ENCODE results near the gene PPP1R1B.
A peak's percentile ranks its signal among the peaks of the same experiment; 100 is the strongest.

PPP1R1B gene

DNA sequence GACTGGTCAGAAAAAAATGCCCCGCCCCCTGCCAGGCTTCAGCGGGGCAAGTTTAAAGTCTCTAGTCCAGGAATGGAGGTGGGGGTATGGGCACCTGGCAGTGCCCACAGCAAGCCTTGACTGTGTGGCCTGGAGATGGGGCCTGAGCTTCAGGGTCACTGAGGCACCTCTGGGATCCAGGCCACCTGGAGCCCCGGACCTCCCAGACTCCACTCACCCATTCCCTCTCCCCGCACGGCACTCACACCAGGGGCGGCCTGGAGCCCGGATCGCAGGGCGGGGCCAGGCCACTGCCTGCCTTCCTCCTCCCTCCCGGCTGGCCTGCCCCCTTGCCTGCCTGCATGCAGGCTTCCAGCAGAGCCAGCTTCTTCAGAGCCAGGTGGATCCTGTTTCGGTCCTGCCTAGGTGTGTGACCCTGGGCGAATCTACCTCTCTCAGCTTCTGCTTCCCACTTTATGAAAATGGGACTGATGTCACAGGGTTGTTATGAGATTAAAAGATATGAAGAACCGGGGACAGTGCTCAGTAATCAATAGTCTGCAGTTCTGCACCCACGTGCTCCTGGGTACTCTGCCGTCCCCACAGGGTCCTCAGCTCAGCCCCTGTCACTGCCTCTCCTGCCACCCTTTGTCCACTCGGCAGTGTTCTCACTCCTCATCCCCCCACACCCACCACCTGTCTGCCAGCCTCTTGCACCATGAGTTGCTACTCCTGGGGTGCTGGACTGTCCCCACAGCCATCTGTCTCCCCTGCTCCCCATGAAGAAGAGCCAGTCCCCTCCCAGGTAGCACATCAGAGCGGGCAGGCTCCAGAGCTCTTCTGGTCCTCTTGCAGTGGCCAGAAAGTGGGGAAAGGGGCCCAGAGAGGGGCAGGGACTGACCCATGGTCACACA lies 37.2 kb downstream of the PPP1R1B start:
- FAIRE-seq (no peak), DNase-seq (ENCODE audit: insufficient read length) (no peak)
- TF ChIP-seq TAF1 (IDR thresholded peaks at IDR 0.05; ENCODE audit: borderline replicate concordance, low read depth, low read length) (no peak), POLR2A (IDR thresholded peaks at IDR 0.05; ENCODE audit: low read depth, low read length) (no peak)

DNA sequence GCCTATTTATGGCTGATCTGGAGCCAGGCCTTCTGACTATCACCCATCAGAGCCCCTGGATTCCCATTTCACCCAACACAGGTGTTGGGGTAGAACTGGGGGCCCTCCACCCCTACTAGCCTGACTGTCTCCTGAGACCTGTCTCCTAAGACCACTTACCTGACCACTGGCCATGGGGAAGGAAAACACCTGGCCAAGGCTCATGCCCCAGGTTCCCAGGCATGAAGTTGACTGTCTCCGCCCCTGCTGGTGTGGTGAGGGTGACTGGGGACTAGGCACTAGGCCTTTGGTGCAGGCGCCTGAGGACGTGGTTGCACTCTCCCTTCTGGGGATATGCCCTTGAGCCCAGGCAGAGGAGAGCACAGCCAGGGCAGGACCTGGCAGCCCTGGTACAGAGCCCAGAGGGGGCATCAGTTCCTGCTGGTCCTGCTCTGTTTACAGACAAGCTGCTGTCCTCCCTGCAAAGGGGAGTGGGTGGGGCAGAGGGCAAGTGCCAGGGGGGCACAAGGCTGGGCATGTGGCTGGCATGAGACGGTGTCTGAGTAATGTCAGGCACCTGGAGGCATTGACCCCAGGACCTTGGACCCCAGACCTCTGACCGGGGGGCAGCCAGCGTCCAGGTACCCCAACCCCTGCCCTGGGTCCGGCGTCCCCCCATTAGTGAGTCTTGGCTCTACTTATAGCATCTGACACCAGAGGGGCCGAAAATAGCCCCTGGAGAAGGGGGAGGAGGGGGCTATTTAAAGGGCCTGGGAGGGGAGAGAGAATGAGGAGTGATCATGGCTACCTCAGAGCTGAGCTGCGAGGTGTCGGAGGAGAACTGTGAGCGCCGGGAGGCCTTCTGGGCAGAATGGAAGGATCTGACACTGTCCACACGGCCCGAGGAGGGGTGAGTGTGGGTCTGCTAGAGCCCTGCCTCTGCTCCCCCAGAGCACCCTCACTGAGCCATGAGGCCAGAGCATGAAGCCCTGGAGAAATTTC lies 38.1 kb downstream of the PPP1R1B start, which contains the start of gene TCAP:
TSS of gene TCAP (plus strand) at position 769 of the 981 bp plus-strand sequence. CDS start at position 780, 11 bp downstream.
- no peak for DNase-seq (ENCODE audit: insufficient read length)
- FAIRE-seq: peak; percentile 9
- TF ChIP-seq POLR2AphosphoS5 (IDR thresholded peaks at IDR 0.05; ENCODE audit: low read depth, low read length): no peak; the same call in 1 of the 2 replicates
- TF ChIP-seq POLR2A (IDR thresholded peaks at IDR 0.05; ENCODE audit: low read depth, low read length): no peak
- no peak for TF ChIP-seq TAF1 (IDR thresholded peaks at IDR 0.05; ENCODE audit: borderline replicate concordance, low read depth, low read length)

GRCh38 chr17:39665642-39666224 lies 39.0 kb downstream of the PPP1R1B start:
- FAIRE-seq (no peak), DNase-seq (ENCODE audit: insufficient read length) (no peak)
- TF ChIP-seq POLR2AphosphoS5 (IDR thresholded peaks at IDR 0.05; ENCODE audit: low read depth, low read length) (no peak), POLR2A (IDR thresholded peaks at IDR 0.05; ENCODE audit: low read depth, low read length) (no peak), TAF1 (IDR thresholded peaks at IDR 0.05; ENCODE audit: borderline replicate concordance, low read depth, low read length) (no peak)

- DNase-seq (ENCODE audit: insufficient read length) (no peak), FAIRE-seq (no peak)
- TF ChIP-seq TAF1 (IDR thresholded peaks at IDR 0.05; ENCODE audit: borderline replicate concordance, low read depth, low read length) (no peak), POLR2A (IDR thresholded peaks at IDR 0.05; ENCODE audit: low read depth, low read length) (no peak), POLR2AphosphoS5 (IDR thresholded peaks at IDR 0.05; ENCODE audit: low read depth, low read length) (no peak)
These were observed 39.5 kb downstream of the PPP1R1B start for GRCh38 chr17:39666231-39666600.

GRCh38 chr17:39666601-39667261 lies 40.0 kb downstream of the PPP1R1B start:
- TF ChIP-seq TAF1 (IDR thresholded peaks at IDR 0.05; ENCODE audit: borderline replicate concordance, low read depth, low read length) (no peak), POLR2AphosphoS5 (IDR thresholded peaks at IDR 0.05; ENCODE audit: low read depth, low read length) (no peak), POLR2A (IDR thresholded peaks at IDR 0.05; ENCODE audit: low read depth, low read length) (no peak)
- DNase-seq (ENCODE audit: insufficient read length) (no peak), FAIRE-seq (no peak)

GRCh38 chr17:39667262-39667944 lies 40.7 kb downstream of the PPP1R1B start:
- no peak for DNase-seq (ENCODE audit: insufficient read length)

DNA sequence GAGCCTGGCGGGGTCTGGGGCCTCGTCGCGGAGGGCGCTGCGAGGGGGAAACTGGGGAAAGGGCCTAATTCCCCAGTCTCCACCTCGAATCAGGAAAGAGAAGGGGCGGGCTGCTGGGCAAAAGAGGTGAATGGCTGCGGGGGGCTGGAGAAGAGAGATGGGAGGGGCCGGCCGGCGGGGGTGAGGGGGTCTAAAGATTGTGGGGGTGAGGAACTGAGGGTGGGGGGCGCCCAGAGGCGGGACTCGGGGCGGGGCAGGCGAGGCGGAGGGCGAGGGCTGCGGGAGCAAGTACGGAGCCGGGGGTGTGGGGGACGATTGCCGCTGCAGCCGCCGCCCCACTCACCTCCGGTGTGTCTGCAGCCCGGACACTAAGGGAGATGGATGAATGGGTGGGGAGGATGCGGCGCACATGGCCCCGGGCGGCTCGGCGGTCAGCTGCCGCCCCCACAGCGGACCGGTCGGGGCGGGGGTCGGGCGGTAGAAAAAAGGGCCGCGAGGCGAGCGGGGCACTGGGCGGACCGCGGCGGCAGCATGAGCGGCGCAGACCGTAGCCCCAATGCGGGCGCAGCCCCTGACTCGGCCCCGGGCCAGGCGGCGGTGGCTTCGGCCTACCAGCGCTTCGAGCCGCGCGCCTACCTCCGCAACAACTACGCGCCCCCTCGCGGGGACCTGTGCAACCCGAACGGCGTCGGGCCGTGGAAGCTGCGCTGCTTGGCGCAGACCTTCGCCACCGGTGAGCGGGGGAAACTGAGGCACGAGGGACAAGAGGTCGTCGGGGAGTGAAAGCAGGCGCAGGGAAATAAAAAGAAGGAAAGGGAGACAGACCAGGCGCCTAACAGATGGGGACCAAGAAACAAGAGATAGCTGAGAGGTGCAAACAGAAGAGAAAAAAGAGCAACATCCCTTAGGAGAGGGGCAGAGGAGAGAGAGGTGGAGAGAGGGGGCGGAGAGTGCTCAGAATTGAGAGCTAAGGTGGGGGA lies 41.5 kb downstream of the PPP1R1B start, which contains the start of gene PNMT:
TSS of gene PNMT (plus strand) at position 509 of the 980 bp plus-strand sequence. CDS start at position 532, 23 bp downstream.
- no peak for TF ChIP-seq TAF1 (IDR thresholded peaks at IDR 0.05; ENCODE audit: borderline replicate concordance, low read depth, low read length)
- TF ChIP-seq POLR2A (IDR thresholded peaks at IDR 0.05; ENCODE audit: low read depth, low read length): no peak
- TF ChIP-seq POLR2AphosphoS5 (IDR thresholded peaks at IDR 0.05; ENCODE audit: low read depth, low read length): no peak
- DNase-seq (ENCODE audit: insufficient read length): peak; percentile 84
- peak; percentile 81 for FAIRE-seq

More at GRCh38 chr17:39667262-39667944, 40.7 kb downstream of the PPP1R1B start:
- TF ChIP-seq TAF1 (IDR thresholded peaks at IDR 0.05; ENCODE audit: borderline replicate concordance, low read depth, low read length) (no peak), POLR2AphosphoS5 (IDR thresholded peaks at IDR 0.05; ENCODE audit: low read depth, low read length) (no peak), POLR2A (IDR thresholded peaks at IDR 0.05; ENCODE audit: low read depth, low read length) (no peak)
- FAIRE-seq: no peak

DNA sequence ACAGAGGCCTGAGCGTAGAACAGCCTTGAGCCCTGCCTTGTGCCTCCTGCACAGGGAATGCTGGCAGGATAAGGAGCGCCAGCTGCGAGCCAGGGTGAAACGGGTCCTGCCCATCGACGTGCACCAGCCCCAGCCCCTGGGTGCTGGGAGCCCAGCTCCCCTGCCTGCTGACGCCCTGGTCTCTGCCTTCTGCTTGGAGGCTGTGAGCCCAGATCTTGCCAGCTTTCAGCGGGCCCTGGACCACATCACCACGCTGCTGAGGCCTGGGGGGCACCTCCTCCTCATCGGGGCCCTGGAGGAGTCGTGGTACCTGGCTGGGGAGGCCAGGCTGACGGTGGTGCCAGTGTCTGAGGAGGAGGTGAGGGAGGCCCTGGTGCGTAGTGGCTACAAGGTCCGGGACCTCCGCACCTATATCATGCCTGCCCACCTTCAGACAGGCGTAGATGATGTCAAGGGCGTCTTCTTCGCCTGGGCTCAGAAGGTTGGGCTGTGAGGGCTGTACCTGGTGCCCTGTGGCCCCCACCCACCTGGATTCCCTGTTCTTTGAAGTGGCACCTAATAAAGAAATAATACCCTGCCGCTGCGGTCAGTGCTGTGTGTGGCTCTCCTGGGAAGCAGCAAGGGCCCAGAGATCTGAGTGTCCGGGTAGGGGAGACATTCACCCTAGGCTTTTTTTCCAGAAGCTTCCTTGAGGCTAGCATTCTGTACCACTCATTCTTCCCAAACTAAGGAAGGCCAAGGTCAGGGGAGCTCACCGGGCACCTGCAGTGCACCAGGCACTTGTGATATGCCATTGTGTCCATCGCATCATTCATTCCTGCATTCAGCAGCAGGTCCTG lies 43.4 kb downstream of the PPP1R1B start:
- no peak for TF ChIP-seq TAF1 (IDR thresholded peaks at IDR 0.05; ENCODE audit: borderline replicate concordance, low read depth, low read length)
- TF ChIP-seq POLR2AphosphoS5 (IDR thresholded peaks at IDR 0.05; ENCODE audit: low read depth, low read length): no peak
- no peak for TF ChIP-seq POLR2A (IDR thresholded peaks at IDR 0.05; ENCODE audit: low read depth, low read length)
- no peak for FAIRE-seq
- no peak for DNase-seq (ENCODE audit: insufficient read length)

All from GM12892 (cell line).